ENCODE results near the gene TEPSIN.

Gene TEPSIN

DNA sequence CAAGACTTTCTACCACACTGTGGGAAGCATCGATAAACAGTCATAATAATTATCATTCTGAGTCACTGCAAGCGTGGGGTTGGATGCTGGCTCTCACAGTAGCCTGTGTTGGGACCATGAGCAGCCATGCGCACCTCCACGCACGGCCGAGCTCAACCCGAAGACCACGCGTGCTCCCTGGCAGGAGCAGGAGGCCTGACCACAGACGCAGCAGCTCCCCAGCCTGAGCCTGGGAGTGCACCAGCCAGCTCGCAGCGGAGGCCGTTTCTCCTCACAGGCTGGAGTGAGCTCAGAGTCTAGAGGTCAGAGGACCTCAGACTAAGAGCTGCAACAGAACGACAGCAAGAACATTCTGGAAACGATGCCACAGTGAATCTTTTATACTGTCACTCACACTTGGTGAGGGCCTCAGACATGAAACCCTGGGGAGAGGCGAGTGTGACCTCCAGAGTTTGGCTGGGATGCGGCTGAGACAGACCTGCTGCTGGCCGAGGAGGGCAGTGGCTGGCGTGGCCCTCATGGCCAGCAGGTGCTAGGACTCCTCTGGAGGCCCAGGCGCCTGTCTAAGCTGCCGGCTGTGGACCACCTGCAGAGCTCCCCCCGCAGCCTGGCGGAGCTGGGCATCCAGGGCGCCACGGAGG, 6.3 kb upstream of the TEPSIN start:
- H3K27ac ChIP-seq (ENCODE audit: low read depth, low read length) = no peak overlapping the region
- no peaks in the 10 kb centered on the region for H3K27me3 ChIP-seq (ENCODE audit: low read length)
- H3K9ac ChIP-seq (ENCODE audit: low read length) = no peak overlapping the region
- no peak for TF ChIP-seq EZH2phosphoT487 (conservative IDR thresholded peaks at IDR 0.05; ENCODE audit: low read length)
- TF ChIP-seq CTCF (IDR thresholded peaks at IDR 0.05; ENCODE audit: insufficient read depth, low read length, poor library complexity, severe bottlenecking) = no peak
- no peak overlapping the region for H3K4me2 ChIP-seq (ENCODE audit: low read depth, low read length, poor library complexity, severe bottlenecking)
- H4K20me1 ChIP-seq (ENCODE audit: low read depth, low read length) = no peaks in the 10 kb centered on the region
- H2AFZ ChIP-seq (ENCODE audit: low read depth, low read length, severe bottlenecking) = no peak overlapping the region
- no peaks in the 10 kb centered on the region for H3K9me2 ChIP-seq (replicated peaks; ENCODE audit: insufficient read depth, low read length)
- H3K36me3 ChIP-seq (ENCODE audit: low read length) = no peaks in the 10 kb centered on the region
- H3K4me3 ChIP-seq (ENCODE audit: insufficient read depth, low read length, poor library complexity, severe bottlenecking) = no peak overlapping the region
- no peaks in the 10 kb centered on the region for H3K9me3 ChIP-seq (ENCODE audit: insufficient read depth, low read length)
- H3F3A ChIP-seq (ENCODE audit: insufficient read depth) = 0 out of 2 replicates have a peak, but pooled peaks cover 7% of the 10 kb centered on the region
- H3K79me2 ChIP-seq (ENCODE audit: insufficient read depth, low read length) = peaks cover 11% of the 10 kb centered on the region

DNA sequence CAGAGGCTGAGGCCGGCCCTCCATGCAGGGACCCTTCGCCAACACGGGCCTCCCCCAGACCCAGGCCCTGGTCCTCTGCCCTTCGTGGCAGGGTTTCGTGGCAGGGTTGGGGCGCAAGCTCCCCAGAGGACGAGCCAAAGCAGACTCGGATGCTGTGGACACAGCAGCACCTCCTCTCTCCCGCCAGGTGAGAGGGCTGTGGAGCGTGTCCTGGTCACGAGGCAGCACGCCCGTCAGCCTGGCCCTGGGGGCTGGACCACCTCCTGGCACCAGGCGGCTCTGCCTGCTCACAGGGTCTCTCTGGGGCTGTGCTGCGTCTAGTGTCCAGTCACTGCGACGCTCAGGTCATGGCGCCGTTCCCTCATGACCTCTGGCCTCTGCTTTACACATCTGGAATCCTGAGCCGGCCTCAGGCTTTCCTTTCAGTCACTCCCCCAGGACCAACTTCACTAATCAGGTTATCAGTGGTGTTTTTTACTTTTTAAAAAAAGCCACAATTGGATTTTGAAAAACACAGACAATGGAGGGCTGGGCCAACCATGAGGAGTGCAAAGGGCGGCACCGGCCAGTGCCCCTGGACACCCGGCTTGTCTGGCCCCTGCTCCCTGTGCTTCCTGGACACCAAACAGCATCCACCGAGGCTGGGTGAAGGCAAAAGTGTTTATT, 5.6 kb upstream of the TEPSIN start:
- peaks cover 18% of the 10 kb centered on the region for H3K79me2 ChIP-seq (ENCODE audit: insufficient read depth, low read length)
- TF ChIP-seq CTCF (IDR thresholded peaks at IDR 0.05; ENCODE audit: insufficient read depth, low read length, poor library complexity, severe bottlenecking) = no peak
- TF ChIP-seq EZH2phosphoT487 (conservative IDR thresholded peaks at IDR 0.05; ENCODE audit: low read length) = no peak
- no peak overlapping the region for H3K4me2 ChIP-seq (ENCODE audit: low read depth, low read length, poor library complexity, severe bottlenecking)
- H3K36me3 ChIP-seq (ENCODE audit: low read length) = no peaks in the 10 kb centered on the region
- no peaks in the 10 kb centered on the region for H3K27me3 ChIP-seq (ENCODE audit: low read length)
- H3K9ac ChIP-seq (ENCODE audit: low read length) = no peak overlapping the region
- H3F3A ChIP-seq (ENCODE audit: insufficient read depth) = 0 out of 2 replicates have a peak, but pooled peaks cover 7% of the 10 kb centered on the region
- H3K4me3 ChIP-seq (ENCODE audit: insufficient read depth, low read length, poor library complexity, severe bottlenecking) = no peak overlapping the region
- no peak overlapping the region for H2AFZ ChIP-seq (ENCODE audit: low read depth, low read length, severe bottlenecking)
- H3K9me2 ChIP-seq (replicated peaks; ENCODE audit: insufficient read depth, low read length) = no peaks in the 10 kb centered on the region
- no peaks in the 10 kb centered on the region for H4K20me1 ChIP-seq (ENCODE audit: low read depth, low read length)
- H3K27ac ChIP-seq (ENCODE audit: low read depth, low read length) = no peak overlapping the region
- no peaks in the 10 kb centered on the region for H3K9me3 ChIP-seq (ENCODE audit: insufficient read depth, low read length)

DNA sequence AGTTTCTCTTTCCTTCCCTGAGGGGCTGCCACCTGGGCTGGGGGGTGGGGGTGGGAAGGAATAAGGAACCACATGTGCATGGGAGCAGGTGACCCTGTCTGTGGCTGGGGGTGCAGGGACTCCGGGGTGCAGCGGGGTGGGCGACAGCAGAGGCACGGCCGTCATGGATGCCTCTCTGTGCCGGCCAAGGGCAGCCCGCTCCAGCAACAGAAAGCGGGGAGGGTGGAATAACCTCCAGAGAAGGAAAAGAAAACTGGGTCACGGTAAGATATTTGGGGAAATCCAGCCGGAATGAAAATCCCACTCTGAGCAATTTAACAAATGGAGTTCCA, 4.4 kb upstream of the TEPSIN start:
- Histone ChIP-seq H3K36me3 (ENCODE audit: low read length) (no peaks in the 10 kb centered on the region), H4K20me1 (ENCODE audit: low read depth, low read length) (no peaks in the 10 kb centered on the region), H3K27me3 (ENCODE audit: low read length) (no peaks in the 10 kb centered on the region), H3K9me3 (ENCODE audit: insufficient read depth, low read length) (no peaks in the 10 kb centered on the region), H3K4me2 (ENCODE audit: low read depth, low read length, poor library complexity, severe bottlenecking) (no peak overlapping the region), H3F3A (ENCODE audit: insufficient read depth) (0 out of 2 replicates have a peak, but pooled peaks cover 7% of the 10 kb centered on the region), H3K9ac (ENCODE audit: low read length) (no peak overlapping the region), H3K79me2 (ENCODE audit: insufficient read depth, low read length) (peaks cover 21% of the 10 kb centered on the region), H3K9me2 (replicated peaks; ENCODE audit: insufficient read depth, low read length) (no peaks in the 10 kb centered on the region), H2AFZ (ENCODE audit: low read depth, low read length, severe bottlenecking) (no peak overlapping the region), H3K4me3 (ENCODE audit: insufficient read depth, low read length, poor library complexity, severe bottlenecking) (no peak overlapping the region), H3K27ac (ENCODE audit: low read depth, low read length) (no peak overlapping the region)
- no peak for TF ChIP-seq EZH2phosphoT487 (conservative IDR thresholded peaks at IDR 0.05; ENCODE audit: low read length)
- TF ChIP-seq CTCF (IDR thresholded peaks at IDR 0.05; ENCODE audit: insufficient read depth, low read length, poor library complexity, severe bottlenecking) = no peak
